GM18526 (cell line): ENCODE measurements around the gene KIAA1614.

Experiments used
- POLR2A ChIP-seq: IDR thresholded peaks from 3 replicates; pipeline ENCODE4 v1.6.1; 2011; ENCODE audit not compliant: insufficient read length; ENCODE audit errors: extremely low read depth

Gene KIAA1614

DNA sequence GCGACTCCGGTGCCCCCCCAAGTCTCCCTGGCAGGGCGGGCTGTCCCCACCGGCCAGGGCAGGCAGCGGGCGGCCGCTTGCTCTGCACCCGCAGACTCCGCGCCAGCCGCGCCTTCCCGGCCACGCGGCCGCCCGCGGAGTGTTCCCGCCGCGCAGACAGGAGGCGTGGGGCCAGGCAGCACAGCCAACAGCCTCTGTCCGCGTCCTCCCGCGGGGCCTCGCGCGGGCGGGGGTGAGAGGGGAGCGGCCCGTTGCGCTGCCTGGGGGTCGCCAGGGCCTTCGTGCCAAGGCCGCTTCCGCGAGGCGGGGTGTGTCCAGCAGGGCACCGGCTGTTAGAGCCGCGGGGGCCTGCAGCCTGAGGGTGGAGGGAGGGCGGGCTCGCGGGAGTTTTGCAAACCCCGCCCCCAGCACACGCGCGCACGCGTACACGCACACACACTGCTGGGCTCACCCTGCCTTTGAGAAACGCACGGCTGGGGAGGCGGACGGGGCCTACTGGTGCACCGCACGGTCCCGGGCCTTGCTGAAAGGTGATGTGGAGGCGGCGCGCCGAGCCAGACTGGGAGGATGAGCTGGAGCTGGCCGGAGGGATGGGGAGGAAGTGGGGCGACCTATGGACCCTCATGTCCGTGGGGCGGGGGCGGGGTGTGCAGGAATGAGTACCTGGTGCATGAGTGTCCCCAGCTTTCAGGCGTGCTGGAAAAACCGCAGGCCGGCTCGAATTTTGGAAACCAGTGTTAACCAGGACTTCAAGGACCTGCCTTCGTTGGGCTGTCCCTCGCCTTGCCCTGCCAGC lies 41.5 kb downstream of the KIAA1614 start:
- peak; percentile 40 for TF ChIP-seq POLR2A

DNA sequence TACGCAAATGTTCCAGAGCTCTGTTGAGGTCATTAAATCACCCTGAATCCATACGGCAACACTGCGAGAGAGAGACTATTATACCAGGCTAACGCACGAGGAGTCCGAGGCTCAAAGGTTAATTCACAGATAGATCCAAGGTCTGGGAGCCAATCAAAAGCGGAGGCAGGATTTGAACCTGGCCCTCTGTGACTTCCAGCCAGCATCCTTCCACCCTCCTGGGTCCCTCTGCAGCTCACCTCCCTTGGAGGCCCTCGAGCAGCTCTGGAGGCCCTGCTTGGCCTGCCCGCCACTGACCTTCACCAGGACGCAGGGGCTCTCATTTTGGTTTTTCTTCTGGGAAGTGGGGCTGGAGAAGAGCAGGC lies 42.1 kb downstream of the KIAA1614 start:
- TF ChIP-seq POLR2A = no peak

DNA sequence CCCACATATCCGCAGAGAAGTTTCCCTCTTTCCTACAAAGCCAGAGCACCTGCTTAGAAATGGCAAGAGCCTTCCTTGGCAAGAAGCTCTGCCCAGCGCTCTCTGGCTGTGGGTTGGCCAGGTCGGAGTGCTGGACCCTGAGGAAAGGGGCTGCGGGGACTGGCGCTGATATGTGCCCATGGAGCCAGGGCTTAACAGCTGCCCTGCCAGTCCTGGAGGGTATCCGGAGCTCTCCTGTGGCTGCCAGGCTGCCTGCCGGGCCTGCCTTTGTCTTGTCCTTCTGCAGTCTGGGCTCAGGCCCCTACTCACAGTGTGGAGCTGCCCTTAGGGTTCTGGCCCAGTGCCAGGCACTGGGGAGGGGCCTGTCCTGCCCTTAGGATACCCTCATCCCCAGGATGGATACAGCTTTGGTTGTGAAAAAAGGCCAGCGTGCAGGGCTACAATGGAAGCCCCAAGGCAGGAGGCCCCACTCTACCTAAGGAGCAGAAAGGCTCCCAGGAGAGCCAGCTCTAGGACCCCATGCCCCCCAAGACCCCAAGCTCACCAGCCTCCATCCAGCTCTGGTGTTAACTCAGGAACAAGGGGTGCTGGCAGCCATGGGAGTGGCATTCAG lies 43.4 kb downstream of the KIAA1614 start:
- no peak for TF ChIP-seq POLR2A

DNA sequence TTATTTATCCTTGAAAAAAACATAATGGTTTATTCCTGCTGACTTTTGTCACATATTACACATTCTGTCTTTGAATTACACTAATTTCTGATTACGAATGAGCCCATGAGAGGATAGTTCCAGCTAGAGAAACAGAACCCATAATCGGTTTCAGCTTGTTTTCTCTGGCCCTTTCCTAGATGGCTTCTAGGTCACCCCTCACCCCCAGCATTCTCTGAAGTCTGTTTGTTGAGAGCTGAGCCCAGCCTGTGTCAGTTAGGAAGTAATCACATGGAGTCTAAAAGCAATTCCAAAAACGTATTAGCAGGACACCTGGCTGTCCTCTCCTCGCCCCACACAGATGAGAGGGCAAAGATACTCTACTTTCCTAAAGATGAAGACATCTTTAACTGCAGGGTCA lies 48.9 kb downstream of the KIAA1614 start:
- TF ChIP-seq POLR2A = no peak

DNA sequence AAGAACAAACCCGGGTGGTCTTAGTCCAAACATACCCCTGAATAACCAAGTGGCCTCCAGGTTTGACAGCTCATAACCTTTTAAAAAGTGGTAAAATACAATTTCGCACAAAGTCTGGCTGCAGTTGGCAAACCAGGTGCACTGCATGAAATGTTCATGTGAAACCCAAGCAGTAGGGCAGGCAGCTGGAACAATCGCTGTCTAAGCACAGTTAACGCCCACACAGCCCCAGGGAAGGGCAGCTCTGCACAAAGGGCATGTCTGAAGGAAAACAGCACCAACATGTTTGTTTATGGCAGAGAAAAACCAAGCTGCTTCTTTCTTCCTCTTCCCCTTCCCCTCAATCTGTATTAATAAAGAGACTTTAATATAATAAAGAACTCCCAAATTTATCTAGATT lies 49.5 kb downstream of the KIAA1614 start:
- no peak for TF ChIP-seq POLR2A

DNA sequence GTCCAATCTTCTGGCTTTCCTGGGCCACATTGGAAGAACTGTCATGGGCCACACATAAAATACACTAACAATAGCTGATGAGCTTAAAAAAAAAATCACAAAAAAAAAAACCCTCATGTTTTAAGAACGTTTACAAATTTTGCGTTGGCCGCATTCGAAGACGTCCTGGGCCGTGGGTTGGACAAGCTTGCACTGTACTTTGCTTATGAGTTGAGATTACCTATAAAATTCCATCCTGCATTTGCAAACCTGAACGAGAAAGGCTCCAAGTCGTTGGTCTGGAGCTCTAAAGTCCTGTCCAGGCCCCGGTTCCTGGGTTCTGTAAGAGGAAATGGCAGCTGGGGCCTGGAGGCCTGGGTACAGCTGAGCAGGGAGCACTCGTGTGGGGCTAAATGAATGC lies 51.4 kb downstream of the KIAA1614 start:
- no peak for TF ChIP-seq POLR2A

DNA sequence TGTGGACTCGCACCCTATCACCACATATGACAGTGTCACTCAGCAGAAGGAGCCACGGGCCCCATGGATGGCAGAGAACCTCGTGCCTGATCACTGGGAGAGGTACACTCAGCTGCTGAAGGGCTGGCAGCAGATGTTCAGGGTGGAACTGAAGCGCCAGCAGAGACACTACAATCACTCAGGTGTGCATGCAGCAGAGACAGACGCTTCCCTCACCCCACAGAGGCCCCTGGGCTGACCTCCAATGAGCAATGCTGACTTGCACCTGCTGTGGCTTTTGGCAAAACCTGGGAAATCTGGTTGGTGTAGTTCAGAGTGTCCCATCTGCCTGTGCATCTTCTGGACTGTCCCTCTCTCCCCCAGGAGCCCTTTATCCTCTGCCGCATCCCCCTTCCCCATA lies 51.9 kb downstream of the KIAA1614 start:
- TF ChIP-seq POLR2A = no peak

DNA sequence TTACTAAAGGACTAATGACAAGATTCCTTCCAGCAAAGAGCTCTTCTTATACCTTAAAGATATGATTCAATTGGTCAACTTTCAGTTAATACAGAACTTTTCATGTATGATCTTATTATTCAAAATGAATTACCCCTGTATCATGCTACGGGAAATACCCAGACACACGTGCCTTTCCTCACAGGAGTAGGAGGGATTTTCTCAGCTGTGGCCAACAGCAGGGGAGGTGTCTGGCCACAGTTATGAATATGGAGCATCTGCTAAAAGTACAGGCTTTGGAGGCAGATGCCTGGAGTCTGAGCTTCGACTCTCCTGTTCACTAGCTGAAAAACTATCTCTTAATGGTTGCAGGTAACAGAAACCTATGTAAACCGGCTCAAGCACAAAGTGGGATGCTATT lies 53.6 kb downstream of the KIAA1614 start:
- no peak for TF ChIP-seq POLR2A

DNA sequence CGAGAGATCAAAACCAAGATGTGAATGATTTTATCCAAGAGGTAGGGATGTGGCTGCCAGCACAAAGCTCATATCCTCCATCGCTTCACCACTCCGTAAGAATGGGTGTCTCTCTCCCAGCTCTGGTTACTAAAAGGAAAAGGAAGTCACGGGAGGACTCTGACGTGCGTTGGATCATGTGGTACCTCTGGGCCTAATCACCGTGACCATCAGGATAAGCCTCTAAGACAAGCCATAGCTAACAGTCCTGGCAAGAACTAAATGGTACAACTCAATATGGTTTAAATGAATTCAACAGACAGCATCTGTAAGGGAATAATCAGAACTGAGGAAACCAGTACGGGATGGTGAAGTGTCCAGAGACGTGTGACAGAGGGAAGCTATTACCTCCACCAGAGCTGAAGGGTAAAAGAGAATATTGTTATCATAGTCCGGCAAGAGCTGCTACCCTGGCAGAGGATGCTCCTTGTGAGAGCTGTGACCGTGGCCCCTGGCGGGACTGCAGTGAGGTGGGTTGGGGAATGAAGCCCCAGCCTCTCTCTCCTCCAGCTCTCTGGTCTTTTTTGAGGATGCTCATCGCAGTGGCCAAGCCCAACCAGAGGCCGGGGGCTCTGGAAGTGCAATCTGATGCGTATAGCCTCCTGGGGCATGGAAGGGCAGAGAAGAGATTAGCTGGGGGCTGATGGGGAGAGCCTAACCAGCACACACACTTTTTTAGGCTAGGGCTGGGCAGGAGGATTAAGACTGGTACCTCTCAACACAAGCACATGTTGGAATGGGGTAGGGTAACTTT lies 54.2 kb downstream of the KIAA1614 start:
- no peak for TF ChIP-seq POLR2A

DNA sequence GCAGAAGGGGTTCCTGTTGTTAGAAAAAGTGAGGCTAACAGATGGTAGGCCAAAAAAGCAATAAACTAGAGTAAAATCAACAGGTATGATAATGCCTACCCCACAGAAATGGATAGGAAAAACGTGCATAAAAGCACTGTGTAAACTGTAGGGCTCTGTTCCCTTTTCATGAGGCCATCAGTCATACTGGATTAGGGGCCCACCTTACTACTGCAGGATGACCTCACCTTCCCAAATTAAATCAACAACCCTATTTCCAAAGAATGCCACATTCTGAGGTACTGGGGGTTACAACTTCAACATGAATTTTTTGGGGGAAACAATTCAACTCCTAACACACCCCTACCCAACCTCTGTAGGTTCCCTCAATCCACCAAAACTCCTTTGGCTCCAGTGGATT lies 54.9 kb downstream of the KIAA1614 start:
- TF ChIP-seq POLR2A = no peak

DNA sequence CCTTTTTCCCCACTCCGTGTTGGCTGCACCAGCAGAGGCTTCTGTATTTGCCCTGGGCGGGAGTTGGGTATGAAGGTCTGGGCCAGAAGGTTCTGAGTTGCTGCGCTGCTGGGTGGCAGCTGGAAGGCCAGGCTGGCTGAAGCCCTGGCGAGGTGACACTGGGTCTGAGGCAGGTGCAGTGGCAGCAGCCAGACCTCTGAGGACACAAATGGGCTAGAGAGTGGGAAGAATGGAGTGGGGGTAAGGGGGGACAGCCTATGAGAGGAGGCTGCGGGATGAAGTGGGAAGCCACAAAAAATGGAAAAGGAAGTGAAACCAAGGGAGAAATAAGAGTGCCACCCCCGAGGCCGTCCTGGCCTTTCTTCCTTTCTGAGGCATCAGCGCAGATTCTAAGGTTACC lies 56.7 kb downstream of the KIAA1614 start:
- TF ChIP-seq POLR2A = no peak

DNA sequence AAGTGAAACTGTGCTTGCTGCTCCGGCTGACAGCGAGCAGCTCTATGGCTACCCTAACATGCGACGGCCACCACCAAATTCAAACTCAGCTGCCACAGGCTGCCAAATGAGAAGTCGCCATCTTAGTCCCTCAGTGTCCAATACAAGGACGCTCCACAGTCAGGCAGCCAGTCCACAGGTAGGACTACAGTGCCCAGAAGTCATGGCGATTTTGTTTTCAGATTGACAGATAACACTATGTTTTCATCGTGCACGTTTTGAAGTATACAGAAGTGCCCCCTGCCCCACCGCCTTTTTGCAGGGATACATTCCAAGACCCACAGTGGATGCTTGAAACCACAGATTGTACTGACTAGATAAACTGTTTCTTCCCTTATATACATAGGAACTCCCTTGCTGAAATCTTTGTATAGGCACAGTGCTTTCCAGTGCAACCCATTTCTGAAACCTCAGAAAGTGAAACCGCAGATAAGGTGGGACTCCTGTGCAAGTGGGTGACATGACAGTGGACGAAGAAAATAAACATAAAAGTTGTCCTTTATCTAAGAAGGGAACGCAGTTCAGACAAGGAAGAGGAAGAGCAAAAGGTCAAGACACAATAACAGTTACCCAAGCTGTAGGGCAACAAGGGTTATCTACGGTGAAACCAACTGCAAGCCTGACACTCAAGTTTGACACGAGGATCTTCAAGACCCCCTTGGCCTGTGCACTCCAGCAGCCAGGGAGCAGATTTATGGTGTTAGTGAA lies 57.8 kb downstream of the KIAA1614 start:
- TF ChIP-seq POLR2A = no peak

DNA sequence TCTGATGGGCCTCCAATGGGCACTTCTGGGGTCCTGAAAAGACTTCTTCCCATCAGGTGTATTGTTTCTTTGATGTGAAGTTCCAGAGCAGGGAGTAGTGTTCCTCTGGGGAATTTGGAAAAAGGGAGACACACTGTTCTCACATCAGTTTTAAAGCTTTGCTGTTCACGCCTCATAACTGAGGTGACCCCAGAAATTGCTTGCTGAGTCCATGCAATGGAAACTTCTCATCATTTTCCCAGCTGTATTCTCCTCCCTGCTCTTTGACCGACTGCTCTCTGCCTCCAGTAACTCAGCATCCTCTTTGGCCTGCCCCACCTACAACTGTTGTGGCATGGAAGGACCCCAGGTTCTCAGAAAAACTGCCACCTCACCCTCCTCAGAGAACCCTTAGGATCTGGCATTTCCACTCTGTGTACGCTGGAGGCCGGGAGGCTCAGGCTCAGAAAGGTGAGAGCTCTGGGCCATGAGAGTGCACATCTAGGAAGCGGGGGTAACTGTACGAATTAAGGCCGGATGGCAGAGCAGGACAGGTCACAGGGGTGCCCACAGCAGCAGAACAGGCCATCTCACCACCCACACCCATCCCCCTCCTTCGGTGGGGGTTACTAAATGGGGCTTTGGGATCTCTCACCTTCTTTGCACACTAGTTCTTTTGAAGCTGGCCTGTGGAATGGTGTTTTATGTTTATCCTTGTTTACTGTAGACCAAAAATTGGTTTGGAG lies 58.7 kb downstream of the KIAA1614 start:
- no peak for TF ChIP-seq POLR2A

DNA sequence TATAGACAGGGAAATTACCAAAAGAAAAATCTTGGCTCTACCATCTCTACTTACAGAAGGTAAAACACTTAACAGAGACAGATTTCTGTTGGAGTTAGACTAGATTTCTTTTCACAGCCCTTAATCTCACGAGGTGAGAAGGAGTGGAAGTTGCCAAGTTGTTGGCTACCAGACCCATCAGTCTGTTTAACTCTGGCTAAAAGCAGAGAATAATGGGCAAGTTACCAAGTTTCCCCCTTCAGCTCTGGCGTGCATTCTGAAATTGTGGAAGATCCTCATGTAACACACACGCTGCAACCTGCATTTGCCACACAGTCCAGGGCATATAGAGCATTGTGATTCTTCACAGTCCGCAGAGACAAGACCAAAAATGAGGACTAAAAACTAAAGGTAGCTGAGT lies 60.7 kb downstream of the KIAA1614 start:
- no peak for TF ChIP-seq POLR2A

DNA sequence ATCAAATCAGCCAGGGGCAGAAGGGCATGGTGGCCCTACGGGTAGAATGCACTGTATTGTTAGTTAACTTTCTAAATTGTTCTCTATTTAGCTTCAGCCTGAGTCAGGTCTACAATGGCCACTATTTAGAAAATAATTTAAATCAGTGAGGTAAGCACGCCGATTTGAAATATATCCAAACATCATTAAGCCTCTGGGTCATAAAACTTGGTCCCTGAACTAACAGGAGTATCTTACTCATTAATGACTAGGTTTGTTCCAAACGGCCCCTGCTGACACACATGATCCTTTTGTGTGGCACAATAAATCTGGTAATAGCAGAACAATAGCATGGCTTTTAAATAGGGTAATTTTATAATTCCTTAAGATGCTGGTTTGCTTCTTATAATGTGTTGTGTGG lies 61.5 kb downstream of the KIAA1614 start:
- TF ChIP-seq POLR2A = no peak
